SK-N-MC (cell line): ENCODE data around the gene ARL3.

Experiments
- EZH2 ChIP-seq: fragments of 200-600 bp; sonication (generic); IDR thresholded peaks from one replicate; pipeline ENCODE4 v1.6.1; 2017; ENCODE audit warnings: antibody characterized with exemption
- POLR2AphosphoS5 ChIP-seq: IDR thresholded peaks from 2 replicates; pipeline ENCODE4 v1.6.1; 2012; ENCODE audit warnings: mild to moderate bottlenecking, low read depth, low read length, borderline replicate concordance

- TF ChIP-seq POLR2AphosphoS5 (no peak), EZH2 (no peak)
Measured at GRCh38 chr10:102678068-102678400, 36.2 kb downstream of the ARL3 start.
